ENCODE results near the gene ATP6AP1.

Gene ATP6AP1

DNA sequence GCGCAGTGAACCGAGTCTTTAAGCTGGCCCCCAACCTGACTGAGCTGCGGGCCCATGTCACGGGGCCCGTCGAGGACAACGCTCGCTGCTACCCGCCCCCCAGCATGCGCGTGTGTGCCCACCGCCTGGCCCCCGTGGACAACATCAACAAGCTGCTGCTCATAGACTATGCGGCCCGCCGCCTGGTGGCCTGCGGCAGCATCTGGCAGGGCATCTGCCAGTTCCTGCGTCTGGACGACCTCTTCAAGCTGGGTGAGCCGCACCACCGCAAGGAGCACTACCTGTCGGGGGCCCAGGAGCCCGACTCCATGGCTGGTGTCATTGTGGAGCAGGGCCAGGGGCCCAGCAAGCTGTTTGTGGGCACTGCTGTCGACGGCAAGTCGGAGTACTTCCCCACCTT is 31.8 kb downstream of the ATP6AP1 start:
- TF ChIP-seq, protein P1, sequence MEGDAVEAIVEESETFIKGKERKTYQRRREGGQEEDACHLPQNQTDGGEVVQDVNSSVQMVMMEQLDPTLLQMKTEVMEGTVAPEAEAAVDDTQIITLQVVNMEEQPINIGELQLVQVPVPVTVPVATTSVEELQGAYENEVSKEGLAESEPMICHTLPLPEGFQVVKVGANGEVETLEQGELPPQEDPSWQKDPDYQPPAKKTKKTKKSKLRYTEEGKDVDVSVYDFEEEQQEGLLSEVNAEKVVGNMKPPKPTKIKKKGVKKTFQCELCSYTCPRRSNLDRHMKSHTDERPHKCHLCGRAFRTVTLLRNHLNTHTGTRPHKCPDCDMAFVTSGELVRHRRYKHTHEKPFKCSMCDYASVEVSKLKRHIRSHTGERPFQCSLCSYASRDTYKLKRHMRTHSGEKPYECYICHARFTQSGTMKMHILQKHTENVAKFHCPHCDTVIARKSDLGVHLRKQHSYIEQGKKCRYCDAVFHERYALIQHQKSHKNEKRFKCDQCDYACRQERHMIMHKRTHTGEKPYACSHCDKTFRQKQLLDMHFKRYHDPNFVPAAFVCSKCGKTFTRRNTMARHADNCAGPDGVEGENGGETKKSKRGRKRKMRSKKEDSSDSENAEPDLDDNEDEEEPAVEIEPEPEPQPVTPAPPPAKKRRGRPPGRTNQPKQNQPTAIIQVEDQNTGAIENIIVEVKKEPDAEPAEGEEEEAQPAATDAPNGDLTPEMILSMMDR (IDR thresholded peaks at IDR 0.05; ENCODE audit: insufficient read depth, low read length, missing control alignments) = no peak
- H3K4me3 ChIP-seq (ENCODE audit: low read depth, low read length) = peak overlapping the region; percentile 72
- no peak for DNase-seq (ENCODE audit: low read depth, low spot score)
- ChIA-PET CTCF (no interaction called here), POLR2A (interaction anchor here (0.7 to 2.7 kb wide), 4 partner anchors 14 to 30 kb away, joined by 3 to 16 read pairs (median 4); partner anchors contain the start of genes LAGE3 and UBL4A)

- ChIA-PET POLR2A (no interaction called here), CTCF (interaction anchor here (1.3 kb wide), 1 partner anchor 24 kb away, joined by 3 read pairs; no protein-coding TSS in a partner anchor)
- TF ChIP-seq, protein P1 (IDR thresholded peaks at IDR 0.05; ENCODE audit: insufficient read depth, low read length, missing control alignments) = no peak
- H3K4me3 ChIP-seq (ENCODE audit: low read depth, low read length) = no peak overlapping the region
- no peak for DNase-seq (ENCODE audit: low read depth, low spot score)
Measured at GRCh38 chrX:154462396-154462795, 33.9 kb downstream of the ATP6AP1 start.

- H3K4me3 ChIP-seq (ENCODE audit: low read depth, low read length) = no peak overlapping the region
- ChIA-PET POLR2A (interaction anchor here (0.7 to 0.9 kb wide), 2 partner anchors 9 to 11 kb away, joined by 3 read pairs; no protein-coding TSS in a partner anchor), CTCF (no interaction called here)
- DNase-seq (ENCODE audit: low read depth, low spot score) = no peak
- TF ChIP-seq, protein P1 (IDR thresholded peaks at IDR 0.05; ENCODE audit: insufficient read depth, low read length, missing control alignments) = no peak
Measured at GRCh38 chrX:154463611-154464220, 35.2 kb downstream of the ATP6AP1 start.

GRCh38 chrX:154464806-154465365 is 36.4 kb downstream of the ATP6AP1 start:
- no peak overlapping the region for H3K4me3 ChIP-seq (ENCODE audit: low read depth, low read length)
- CTCF ChIA-PET = no interaction called here
- no peak for DNase-seq (ENCODE audit: low read depth, low spot score)
- TF ChIP-seq, protein P1 (IDR thresholded peaks at IDR 0.05; ENCODE audit: insufficient read depth, low read length, missing control alignments) = no peak
- POLR2A ChIA-PET = no interaction called here

GRCh38 chrX:154465601-154466000 is 37.1 kb downstream of the ATP6AP1 start:
- ChIA-PET CTCF (no interaction called here), POLR2A (no interaction called here)
- TF ChIP-seq, protein P1 (IDR thresholded peaks at IDR 0.05; ENCODE audit: insufficient read depth, low read length, missing control alignments) = no peak

GRCh38 chrX:154466036-154466435 is 37.6 kb downstream of the ATP6AP1 start:
- TF ChIP-seq, protein P1 (IDR thresholded peaks at IDR 0.05; ENCODE audit: insufficient read depth, low read length, missing control alignments) = no peak
- POLR2A ChIA-PET = interaction anchor here (0.9 kb wide), 1 partner anchor 13 kb away, joined by 4 read pairs; the partner anchor contains the start of gene LAGE3
- no peak overlapping the region for H3K4me3 ChIP-seq (ENCODE audit: low read depth, low read length)
- CTCF ChIA-PET = interaction anchor here (1.3 kb wide), 1 partner anchor 11 kb away, joined by 3 read pairs; no protein-coding TSS in a partner anchor
- DNase-seq (ENCODE audit: low read depth, low spot score) = no peak

More at GRCh38 chrX:154465601-154466000, 37.1 kb downstream of the ATP6AP1 start:
- H3K4me3 ChIP-seq (ENCODE audit: low read depth, low read length) = no peak overlapping the region
- DNase-seq (ENCODE audit: low read depth, low spot score) = no peak
